T-helper 2 cell treated with Interferon-gamma antibody and Interleukin-4, amounts not matched to agents 100 ng/mL and 5 ng/mL, for 36 hours (primary cell): ENCODE results near the gene DPYSL3. TPM values are rescaled to one million over a fixed set of nuclear protein-coding genes. Genes with fewer than 3 reads are reported as not detected.
"Not testable (repeated sequence)": the region's sequence is repeated elsewhere in the genome, so short reads cannot be mapped to it uniquely, and the experiment has no call there.

Experiments
- intact Hi-C: fragments of 100-400 bp; cut with micrococcal nuclease; formaldehyde crosslinking; loops from one replicate; pipeline ENCODE4 v1.15.1; 2023
- total RNA-seq: library from RNA; stranded (reverse); gene quantifications from 2 replicates; pipeline ENCODE4 v1.2.3, GENCODE V29; 2022

Gene DPYSL3
- total RNA-seq = 0.07 and 0.09 TPM in 2 replicates

- intact Hi-C loops = no loop called here
Measured at GRCh38 chr5:147509710-147510651, at the start of gene DPYSL3. Gene DPYSL3, minus strand, starts transcription at chr5:147510068. Its CDS starts 210 bp downstream, at chr5:147509858.

- intact Hi-C loops = no loop called here
Measured at GRCh38 chr5:147558826-147559225, 49.0 kb upstream of the DPYSL3 start.

GRCh38 chr5:147557876-147558745, 48.2 kb upstream of the DPYSL3 start:
- intact Hi-C loops = no loop called here

GRCh38 chr5:147555176-147555575, 45.3 kb upstream of the DPYSL3 start:
- intact Hi-C loops = no loop called here

GRCh38 chr5:147554261-147554817, 44.5 kb upstream of the DPYSL3 start:
- intact Hi-C loops = no loop called here

- intact Hi-C loops = not testable (repeated sequence)
Measured at GRCh38 chr5:147553817-147554216, 43.9 kb upstream of the DPYSL3 start.

GRCh38 chr5:147552897-147553296, 43.0 kb upstream of the DPYSL3 start:
- intact Hi-C loops = no loop called here

GRCh38 chr5:147551677-147552076, 41.8 kb upstream of the DPYSL3 start:
- intact Hi-C loops = no loop called here

- intact Hi-C loops = no loop called here
Measured at GRCh38 chr5:147547730-147548129, 37.9 kb upstream of the DPYSL3 start.

GRCh38 chr5:147544556-147544955, 34.7 kb upstream of the DPYSL3 start:
- intact Hi-C loops = no loop called here

- intact Hi-C loops = no loop called here
Measured at GRCh38 chr5:147539053-147539452, 29.2 kb upstream of the DPYSL3 start.

GRCh38 chr5:147538236-147538635, 28.4 kb upstream of the DPYSL3 start:
- intact Hi-C loops = no loop called here

- intact Hi-C loops = no loop called here
Measured at GRCh38 chr5:147534172-147534951, 24.5 kb upstream of the DPYSL3 start.

- intact Hi-C loops = no loop called here
Measured at GRCh38 chr5:147532156-147532555, 22.3 kb upstream of the DPYSL3 start.

GRCh38 chr5:147530530-147531389, 20.9 kb upstream of the DPYSL3 start:
- intact Hi-C loops = no loop called here

- intact Hi-C loops = no loop called here
Measured at GRCh38 chr5:147523069-147523468, 13.2 kb upstream of the DPYSL3 start.

- intact Hi-C loops = no loop called here
Measured at GRCh38 chr5:147522435-147522834, 12.6 kb upstream of the DPYSL3 start.

- intact Hi-C loops = no loop called here
Measured at GRCh38 chr5:147520450-147520849, 10.6 kb upstream of the DPYSL3 start.

GRCh38 chr5:147519380-147519779, 9.5 kb upstream of the DPYSL3 start:
- intact Hi-C loops = no loop called here

- intact Hi-C loops = no loop called here
Measured at GRCh38 chr5:147517383-147517782, 7.5 kb upstream of the DPYSL3 start.
